NCI-H526 treated with DMSO at 0.1 percent for 48 hours (cell line): ENCODE results near the gene SLC16A8.
"Not testable (repeated sequence)": the region's sequence is repeated elsewhere in the genome, so short reads cannot be mapped to it uniquely, and the experiment has no call there.

Source experiments
- DNase-seq: peaks from one replicate; lab custom pipeline; 2025; lab: John Stamatoyannopoulos, UW

SLC16A8 gene

DNA sequence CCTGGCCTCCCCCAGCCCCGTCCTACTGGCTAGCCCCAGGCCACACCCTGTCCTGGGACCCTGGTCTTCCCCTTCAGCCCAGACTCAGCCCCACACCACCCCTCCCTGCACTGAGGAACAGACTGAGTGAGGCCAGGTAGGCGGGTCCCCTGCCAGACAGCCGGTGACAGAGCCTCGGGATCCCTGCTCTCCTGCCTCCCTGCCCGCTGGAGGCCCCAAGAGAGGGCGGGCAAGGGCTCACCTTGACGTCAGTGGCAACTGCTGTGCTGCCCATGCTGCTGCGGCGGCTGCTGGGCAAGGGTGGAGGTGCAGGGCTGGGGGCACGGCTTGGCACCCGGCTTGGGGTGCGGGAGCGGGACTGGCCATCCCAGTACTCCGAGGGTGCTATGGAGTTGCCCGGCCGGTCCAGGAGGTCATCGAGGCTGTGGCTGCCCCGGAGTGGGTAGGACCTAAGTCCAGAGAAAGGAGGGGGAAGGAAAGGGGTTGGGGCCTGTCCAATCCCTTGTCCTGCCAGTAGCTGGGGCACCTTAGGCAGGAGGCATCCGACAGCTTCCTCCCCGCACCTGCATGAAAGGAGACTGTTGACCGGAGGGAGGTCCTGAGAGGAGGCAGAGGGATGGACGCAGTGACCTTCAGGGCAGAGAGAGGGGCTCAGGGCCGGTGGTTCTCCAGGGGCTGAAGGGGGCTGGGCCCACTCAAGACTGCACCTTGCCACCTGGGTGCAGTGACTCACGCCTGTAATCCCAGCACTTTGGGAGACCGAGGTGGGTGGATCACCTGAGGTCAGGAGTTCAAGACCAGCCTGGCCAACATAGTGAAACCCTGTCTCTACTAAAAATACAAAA, 2.2 kb upstream of the SLC16A8 start:
- DNase-seq = no peak

DNA sequence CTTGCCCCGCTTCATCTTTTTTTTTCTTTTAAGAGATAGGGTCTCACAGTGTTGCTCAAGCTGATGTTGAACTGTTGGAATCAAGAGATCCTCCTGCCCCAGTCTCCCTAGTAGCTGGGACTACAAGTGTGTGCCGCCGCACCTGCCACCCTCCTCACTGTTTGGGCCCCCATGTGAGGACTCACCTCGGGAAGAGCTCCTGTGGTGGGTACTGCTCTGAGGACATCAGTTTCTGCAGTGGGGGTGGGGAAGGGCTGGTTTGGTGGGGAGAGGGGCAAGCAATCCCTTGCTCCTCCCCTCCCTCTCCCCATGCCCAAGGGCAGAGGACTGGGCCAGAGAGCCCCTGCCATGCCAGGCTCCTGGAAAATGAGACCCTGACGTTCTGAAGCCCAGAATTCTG, 1.5 kb upstream of the SLC16A8 start:
- no peak for DNase-seq

DNA sequence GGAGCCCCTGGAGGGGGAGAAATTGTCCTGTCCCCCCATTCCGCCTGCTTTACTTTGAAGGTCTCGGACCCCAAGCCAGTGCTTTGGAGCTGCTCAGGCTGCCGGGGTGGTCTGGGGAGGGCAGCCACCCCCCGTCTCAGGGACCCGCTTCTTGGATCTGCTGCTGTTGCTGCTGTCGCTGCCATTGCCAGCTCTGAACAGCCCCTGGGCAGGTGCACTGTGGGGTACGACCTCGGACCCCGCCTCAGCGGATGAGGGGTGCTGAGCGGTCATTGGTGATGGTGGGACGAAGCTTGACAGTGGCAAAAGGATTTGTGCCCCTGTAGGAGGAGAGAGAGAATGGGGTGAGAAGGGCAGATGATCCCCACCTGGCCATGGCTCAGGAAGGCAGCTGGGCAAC, 1.1 kb upstream of the SLC16A8 start:
- DNase-seq = no peak

DNA sequence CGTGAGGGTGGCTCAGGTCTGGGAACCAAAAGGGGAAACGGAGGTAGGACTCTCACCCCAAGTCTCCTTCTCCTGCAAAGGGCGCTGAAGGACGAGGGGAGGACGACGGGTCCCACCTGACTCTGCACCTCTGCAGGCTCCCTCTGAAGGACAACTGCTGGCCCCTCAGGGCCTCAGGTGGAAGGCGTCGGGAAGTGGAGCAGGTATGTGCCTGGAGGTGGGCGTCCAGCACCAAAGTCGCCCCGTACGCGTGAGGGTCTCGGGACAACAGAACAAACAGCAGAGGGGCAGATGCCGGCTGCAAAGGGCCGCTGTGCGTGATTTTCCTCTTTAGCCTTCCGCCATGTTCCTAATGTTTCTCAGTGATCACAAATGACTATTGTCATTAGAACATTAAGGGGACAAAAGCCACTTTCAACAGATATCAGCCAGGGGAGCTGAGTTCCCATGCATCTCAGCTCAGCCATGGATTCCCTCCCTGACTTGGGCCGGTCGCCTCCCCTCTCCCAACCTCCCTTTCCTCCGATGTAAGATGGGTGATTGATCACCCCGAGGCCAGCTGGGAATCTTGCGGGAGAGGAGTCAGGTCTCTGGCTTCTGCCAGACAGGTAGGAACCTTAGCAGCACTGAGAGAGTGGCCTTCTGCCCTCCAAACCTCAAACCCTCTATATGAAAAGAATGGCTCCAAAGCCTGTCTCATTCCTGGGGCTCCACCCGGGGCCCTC, 836 bp downstream of the SLC16A8 start:
- DNase-seq = no peak

DNA sequence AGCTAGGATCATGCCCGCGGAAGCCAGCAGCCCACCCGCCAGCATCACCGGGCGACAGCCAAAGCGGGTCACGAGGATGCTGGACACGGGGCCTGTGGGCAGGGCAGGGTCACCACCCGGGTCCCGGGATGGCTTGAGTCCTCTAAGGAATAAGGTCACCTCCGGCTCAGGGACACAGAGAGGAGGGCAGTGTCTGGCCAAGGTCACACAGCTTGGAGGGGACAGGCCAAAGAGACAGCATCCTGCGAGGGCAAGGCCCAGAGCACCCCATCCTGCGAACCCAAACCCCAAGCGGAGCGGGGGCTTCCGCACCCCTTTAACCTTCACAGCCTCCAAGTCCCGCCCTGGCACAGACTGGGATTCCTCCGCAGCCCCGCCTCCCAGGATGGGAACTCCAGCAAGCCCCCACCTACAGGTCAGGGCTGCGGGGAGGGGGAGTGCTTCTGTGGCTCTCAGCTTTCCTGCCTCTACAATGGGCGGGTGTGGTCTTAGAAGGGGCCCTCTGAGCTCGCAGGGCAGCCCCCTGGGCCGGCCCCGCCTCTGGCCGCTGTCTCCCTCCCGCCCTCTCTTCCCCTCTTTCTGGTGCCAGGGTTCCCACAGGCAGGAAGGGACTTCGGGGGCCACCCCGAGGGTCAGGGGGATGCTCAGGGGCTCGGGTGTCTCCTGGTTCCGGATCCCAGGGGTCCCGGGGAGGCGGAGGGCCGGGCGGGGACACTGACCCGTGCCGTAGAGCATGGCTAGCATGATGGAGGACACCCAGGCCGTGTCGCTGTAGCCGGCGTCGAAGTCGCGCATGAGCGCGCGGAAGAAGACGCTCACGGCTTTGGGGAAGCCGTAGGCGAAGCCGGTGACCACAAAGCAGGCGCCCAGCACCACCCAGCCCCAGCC, 1.8 kb downstream of the SLC16A8 start:
- no peak for DNase-seq

DNA sequence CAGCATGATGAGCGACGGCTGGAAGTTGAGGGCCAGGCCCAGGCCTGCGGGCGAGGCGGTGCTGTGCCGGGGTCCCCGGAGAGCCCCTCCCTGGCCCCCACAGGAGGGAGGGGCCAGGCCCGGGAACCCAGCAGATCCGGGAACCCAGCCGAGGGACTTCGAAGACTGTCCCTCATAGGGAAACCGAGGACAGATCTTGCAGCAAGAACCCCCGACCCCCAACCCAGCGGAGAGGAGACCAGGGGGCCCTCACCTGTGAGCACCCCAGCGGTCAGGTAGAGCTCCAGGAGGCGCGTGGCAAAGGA, 2.4 kb downstream of the SLC16A8 start:
- no peak for DNase-seq

DNA sequence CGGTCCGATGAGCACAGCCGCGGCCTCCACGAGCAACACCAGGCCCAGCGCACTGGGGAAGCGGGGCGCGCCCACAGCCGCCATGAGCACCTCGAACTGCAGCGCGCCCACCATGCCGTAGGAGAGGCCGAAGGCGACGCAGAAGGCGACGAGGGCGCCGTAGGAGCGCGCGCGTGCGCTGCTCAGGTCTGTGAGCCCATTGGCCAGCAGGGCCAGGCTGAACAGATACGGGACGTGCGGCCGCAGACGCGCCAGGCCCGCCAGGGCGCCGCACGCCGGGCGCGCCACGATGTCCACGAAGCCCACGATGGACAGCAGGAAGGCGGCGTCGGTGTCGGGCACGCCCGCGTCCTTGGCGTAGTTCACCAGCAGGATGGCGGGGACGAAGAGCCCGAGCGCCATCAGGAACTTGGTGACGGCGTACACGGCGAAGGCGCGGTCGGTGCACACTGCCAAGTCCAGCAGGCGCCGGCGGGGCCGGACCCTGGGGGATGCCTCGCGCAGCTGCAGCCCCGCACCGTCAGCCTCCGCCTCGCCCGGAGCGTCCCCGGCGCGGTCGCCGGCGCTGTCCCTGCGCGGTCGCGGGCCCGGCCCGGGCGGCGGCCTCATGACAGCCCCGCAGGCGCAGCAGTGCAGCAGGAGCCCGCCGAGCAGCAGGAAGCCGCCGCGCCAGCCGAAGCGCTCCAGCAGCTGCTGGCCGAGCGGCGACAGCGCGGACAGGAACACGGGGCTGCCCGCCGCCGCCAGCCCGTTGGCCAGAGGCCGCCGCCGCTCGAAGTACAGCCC, 2.9 kb downstream of the SLC16A8 start:
- DNase-seq = no peak

DNA sequence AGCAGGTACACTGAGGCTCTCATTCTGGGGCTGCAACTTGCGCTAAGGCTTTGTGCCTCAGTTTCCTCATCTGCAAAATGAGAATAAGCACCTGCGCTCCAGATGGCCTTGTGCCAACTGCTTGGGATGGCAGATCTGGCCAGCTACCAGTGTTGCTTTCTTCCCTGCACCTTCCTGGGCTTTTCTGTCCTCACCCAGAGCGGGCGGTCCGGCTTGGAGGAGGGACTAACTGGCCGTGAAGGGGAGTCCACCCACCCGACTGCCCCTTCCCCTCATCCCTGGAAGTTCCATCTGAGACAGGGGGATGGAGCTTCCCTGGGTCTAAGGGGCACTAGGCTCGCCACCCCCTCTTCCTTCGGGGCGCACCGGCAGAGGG, 3.5 kb downstream of the SLC16A8 start:
- DNase-seq = no peak

DNA sequence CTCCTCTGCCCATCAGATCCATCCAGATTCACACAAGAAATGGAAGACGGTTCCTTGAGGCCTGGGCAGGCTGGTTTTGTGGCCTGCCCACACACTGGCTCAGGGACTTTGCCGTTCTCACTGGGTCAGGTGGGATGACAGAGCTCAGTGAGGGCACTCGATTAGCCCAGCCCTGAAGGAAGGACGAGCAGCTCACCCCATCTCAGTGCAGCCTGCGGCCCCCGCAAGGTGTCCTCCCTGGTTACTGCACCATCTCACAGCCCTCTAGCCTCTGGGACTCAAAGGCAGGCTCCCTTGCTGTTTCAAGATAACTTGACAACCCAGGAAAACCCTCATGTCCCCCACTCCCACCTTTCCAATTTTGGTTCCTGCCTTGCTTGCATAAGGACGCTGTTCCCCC, 4.2 kb downstream of the SLC16A8 start:
- DNase-seq = no peak

DNA sequence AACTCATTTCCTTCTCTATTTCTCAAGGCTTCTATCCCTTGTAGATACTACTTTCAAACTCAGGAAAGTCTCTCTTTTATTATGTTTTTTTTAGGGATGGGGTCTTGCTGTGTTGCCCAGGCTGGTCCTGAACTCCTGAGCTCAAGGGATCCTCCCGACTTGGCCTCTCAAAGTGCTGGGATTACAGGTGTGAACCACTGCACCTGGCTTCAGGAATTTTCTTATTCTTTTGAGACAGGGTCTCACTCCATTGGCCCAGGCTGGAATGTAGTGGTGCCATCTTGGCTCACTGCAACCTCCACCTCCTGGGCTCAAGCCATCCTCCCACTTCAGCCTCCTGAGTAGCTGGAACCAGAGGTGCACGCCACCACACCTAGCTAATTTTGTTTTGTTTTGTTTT, 4.8 kb downstream of the SLC16A8 start:
- DNase-seq = not testable (repeated sequence)

DNA sequence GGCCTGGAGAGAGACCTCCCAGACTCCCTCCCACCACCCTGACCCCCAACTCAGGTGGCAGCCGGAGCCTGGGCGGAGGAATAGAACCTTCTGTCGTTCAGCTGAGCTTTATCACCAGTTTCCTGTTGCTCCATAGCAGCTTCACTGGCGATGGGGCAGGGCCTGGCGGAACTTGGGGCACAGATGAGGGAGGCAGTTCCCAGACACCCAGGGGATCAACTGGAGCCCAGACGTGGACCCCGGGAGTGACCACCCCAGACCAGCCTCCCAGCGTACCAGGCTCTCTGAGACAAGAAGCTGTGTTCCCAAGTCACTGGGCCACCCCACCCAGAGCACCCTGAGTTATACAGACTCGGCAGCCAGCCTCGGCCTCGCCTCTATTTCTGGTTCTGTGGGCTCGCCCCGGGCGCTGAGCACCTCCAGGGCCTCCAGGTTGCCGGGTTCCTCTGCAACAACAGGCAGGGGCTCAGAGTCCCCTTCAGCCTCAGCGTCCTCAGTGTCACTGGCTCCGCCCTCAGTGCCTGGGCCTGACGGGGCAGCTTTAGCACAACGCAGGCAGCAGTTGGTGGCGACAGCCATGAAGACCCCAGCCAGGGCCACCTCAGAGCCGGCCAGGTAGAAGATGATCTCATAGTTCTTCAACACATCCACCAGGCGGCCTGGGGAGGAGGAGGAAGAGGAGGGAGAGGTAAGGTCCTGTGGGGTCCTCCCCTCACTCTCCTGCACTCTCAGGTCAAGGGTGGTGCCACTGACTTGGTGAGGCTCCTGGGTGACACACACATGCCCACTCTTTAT, 5.7 kb downstream of the SLC16A8 start:
- no peak for DNase-seq

DNA sequence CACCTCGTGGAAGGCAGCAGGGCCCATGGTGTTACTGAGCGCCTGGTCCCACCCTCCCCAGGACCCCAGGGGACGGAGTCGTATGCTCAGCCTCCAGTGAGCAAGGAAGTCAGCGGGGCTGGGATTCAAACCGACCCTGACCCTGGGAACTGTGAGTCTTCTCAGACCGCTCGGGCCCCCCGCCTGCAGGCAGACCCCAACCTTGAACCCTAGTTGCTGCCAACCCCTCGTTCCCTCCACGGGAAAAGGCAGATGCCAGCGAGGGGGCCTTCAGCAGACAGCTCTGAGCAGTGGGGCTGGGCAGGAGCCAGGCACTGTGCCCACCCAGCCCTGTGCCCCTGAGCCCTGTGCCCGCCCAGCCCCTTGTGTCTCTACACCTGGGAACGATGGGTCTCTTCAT, 6.4 kb downstream of the SLC16A8 start:
- DNase-seq = no peak

DNA sequence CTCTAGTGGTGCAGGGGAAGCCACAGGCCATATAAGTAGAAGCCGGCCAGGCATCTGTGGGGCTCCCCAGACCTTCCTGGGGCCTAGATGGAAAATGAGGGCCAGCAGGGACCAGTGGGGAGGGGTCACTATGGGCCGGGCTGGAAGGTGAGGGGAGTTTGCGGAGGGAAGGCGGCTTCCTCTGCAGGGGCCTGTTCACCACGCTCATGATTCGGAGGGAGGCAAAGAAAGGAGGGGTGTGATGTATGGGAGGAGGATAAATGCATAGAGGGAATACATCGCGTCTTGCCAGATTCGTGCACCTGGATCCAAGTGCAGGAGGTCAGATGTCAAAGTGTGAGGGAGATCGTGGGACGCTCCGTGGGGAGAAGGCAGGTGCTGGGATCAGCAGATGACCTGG, 6.9 kb downstream of the SLC16A8 start:
- no peak for DNase-seq

DNA sequence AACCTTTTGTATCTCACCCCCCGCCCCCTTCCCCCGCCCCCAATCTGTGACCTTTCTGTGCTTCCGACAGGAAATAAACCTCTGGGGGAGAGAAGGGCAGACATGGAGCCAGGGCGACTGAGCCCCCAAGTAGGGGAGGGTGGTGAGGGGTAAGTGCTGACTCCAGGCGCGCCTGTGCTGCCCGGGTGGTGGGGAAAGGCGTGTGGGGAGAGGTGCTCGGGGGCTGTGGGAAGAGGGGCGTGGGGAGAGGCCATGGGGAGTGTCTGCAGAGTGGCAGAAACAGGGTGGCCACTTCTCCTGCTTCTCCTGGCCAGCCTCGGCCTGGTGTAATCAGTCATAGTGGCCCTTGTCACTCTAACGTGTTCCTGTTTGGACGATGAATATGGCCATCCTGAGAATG, 8.0 kb downstream of the SLC16A8 start:
- DNase-seq = no peak

DNA sequence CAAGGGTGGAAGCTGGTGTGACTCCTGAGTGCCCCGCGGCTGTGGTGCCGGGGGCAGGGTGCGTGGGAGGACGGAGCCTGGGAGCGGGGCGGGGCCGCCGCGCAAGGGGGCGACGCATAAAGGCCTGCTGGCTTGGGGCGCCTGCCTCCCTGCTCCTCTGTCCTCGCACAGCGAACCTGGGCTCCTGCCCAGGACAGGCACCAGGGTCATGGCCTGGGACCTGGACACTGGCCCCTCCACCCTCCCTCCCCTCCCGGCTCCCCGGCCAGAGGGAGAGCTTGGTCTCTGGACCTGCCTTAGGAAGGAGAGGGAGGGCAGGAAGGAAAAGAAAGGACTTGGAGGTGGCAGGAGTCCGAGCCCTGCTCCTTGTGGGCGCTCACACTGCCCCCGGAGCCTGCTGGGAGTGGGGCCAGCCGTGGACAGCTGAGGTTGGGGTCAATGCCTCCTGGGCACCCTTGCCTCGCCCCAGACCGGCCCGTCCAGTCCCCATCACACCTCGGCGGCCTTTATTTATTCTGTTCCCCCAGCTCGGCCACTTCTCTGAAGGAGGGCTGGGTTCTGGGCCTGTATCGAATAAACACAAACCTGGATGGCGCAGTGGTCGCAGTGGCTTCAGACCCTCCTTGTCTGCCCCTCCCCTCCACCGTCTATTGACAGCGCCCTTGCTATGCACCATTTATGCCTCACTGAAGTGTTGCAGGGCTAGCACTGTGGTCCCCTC, 8.7 kb downstream of the SLC16A8 start:
- no peak for DNase-seq

DNA sequence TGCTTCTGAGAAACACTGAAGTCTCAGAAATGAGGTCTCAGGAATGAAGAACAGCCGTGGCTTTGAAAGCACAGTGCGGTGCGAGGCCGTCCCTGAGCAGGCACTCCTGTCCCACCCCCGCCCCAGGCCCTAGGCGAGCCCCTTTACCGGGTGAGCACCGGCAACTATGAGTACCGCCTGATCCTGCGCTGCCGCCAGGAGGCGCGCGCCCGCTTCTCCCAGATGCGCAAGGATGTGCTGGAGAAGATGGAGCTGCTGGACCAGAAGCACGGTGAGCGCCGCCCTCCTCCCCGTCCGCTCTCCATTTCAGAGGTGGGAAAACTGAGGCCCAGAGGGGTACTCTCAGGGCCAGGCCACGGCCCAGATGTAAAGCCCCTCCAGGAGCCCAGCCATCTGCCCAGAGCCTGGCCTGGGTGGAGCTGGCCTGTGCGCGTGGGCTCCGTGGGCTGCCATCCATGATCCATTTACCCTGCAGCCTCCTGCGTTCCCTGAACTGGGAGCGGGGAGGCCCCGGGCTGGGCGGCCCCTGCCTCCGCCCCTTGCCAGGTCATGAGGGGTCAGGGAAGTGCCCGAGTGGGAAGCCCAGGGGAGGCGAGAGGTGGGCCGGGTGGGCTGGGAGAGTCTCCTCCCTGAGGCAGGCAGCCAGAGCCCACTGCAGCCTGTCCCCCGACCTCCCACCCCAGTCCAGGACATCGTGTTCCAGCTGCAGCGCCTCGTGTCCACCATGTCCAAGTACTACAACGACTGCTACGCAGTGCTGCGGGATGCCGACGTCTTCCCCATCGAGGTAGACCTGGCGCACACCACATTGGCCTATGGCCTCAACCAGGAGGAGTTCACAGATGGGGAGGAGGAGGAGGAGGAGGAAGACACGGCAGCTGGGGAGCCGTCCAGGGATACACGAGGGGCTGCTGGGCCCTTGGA, 9.5 kb downstream of the SLC16A8 start:
- no peak for DNase-seq

DNA sequence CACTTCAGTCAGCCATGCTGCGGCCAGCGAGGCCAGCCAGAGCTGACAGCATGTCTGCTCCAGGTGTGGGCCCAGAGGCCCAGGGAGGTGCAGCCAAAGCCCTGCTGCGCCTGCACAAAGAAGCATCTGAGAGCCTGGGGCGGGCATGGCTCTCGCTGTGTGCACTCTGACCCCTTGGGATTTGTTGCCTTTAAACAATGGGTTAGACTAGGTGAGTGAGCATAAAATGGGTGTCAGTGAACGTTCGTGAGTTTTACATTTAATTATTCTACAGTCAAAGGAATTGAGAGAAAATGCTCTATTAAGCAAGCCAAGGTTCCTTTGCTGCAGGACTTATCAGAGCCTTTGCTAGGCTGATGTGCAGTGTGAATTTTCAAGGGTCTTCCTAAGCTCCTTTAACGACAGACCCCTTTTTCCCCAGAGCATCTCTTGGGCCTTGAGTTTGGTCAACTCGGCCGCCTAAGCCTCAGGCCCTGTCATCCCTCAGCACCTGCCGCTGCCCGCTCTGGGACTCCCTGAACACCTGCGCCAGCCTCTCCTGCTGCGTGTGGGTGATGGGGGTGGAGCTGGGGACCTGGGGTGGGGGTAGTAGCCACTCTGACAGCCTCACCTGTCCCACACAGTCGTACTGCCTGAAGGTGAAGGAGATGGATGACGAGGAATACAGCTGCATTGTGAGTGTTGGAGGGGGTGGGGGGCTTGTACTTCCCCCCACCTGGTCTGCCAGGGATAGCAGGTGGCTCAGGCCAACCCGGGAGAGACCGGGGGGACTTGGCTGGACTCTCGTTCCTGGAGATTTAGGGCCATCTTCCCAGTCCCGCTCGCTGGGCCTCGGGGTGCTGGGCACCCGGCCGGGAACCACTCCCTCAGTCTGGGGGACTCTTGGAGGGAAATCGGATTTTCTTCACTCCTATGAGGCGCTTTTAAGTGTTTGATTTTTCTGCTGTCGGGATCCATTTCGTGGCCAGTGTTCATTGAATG, 10.5 kb downstream of the SLC16A8 start:
- no peak for DNase-seq
